HFFc6 (cell line): Measurements from ENCODE around the gene RNASE13. TPM values are rescaled to one million over a fixed set of nuclear protein-coding genes. Genes with fewer than 3 reads are reported as not detected.
"Not testable (repeated sequence)": the region's sequence is repeated elsewhere in the genome, so short reads cannot be mapped to it uniquely, and the experiment has no call there.

Experiments
- DNase-seq: peaks from one replicate; pipeline ENCODE4 v3.0.0-alpha.2; 2018
- H3K27ac Mint-ChIP-seq: 2 replicates; pipeline ENCODE4 v1.8.0; 2020; ENCODE audit warnings: mild to moderate bottlenecking, mixed read lengths
- H3K27me3 Mint-ChIP-seq: 2 replicates; pipeline ENCODE4 v1.8.0; 2021; ENCODE audit warnings: mild to moderate bottlenecking, moderate library complexity, mixed read lengths; ENCODE audit not compliant: insufficient read depth
- H3K36me3 Mint-ChIP-seq: 2 replicates; pipeline ENCODE4 v1.8.0; 2021; ENCODE audit warnings: low read depth, mixed read lengths
- H3K4me1 Mint-ChIP-seq: 2 replicates; pipeline ENCODE4 v1.8.0; 2020; ENCODE audit warnings: low read depth, mixed read lengths
- H3K4me3 Mint-ChIP-seq: 2 replicates; pipeline ENCODE4 v1.8.0; 2020; ENCODE audit warnings: mild to moderate bottlenecking, moderate library complexity, mixed read lengths
- H3K9me3 Mint-ChIP-seq: 2 replicates; pipeline ENCODE4 v1.8.0; 2020; ENCODE audit warnings: mild to moderate bottlenecking, mixed read lengths
- total RNA-seq, 6 experiments: library from RNA; stranded (reverse); fragmentation: NEBNext Ultra II Directional; extraction: Animal tissue kit (Norgen Biotek cat#: 25700); gene quantifications; 2 replicates in 1 of 6; 3 replicates in 5 of 6; pipeline ENCODE4 v1.2.3, GENCODE V29; 2021
- TF ChIP-seq, protein P1 (sequence below): fragments of 200-600 bp; sonication (generic); IDR thresholded peaks from 2 replicates; pipeline ENCODE4 v1.5.0; 2021; ENCODE audit warnings: antibody characterized with exemption, mild to moderate bottlenecking

RNASE13 gene
- total RNA-seq, 6 experiments from 2014 or later, result not detected

- H3K27ac Mint-ChIP-seq, result no peak overlapping the region
- peaks cover 23% of the 10 kb centered on the region for H3K27me3 Mint-ChIP-seq
- H3K4me3 Mint-ChIP-seq, result no peak overlapping the region
- no peaks in the 10 kb centered on the region for H3K36me3 Mint-ChIP-seq
- TF ChIP-seq, protein P1, sequence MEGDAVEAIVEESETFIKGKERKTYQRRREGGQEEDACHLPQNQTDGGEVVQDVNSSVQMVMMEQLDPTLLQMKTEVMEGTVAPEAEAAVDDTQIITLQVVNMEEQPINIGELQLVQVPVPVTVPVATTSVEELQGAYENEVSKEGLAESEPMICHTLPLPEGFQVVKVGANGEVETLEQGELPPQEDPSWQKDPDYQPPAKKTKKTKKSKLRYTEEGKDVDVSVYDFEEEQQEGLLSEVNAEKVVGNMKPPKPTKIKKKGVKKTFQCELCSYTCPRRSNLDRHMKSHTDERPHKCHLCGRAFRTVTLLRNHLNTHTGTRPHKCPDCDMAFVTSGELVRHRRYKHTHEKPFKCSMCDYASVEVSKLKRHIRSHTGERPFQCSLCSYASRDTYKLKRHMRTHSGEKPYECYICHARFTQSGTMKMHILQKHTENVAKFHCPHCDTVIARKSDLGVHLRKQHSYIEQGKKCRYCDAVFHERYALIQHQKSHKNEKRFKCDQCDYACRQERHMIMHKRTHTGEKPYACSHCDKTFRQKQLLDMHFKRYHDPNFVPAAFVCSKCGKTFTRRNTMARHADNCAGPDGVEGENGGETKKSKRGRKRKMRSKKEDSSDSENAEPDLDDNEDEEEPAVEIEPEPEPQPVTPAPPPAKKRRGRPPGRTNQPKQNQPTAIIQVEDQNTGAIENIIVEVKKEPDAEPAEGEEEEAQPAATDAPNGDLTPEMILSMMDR, result no peak
- H3K4me1 Mint-ChIP-seq, result peaks cover 62% of the 10 kb centered on the region
- DNase-seq, result no peak
- H3K9me3 Mint-ChIP-seq, result no peaks in the 10 kb centered on the region
Observed at GRCh38 chr14:21042918-21043317, 8.3 kb upstream of the RNASE13 start.

GRCh38 chr14:21041676-21042433 lies 7.2 kb upstream of the RNASE13 start, which contains the start of gene RNASE7:
RNASE7 (plus strand) TSS chr14:21042362; CDS start chr14:21042993, 631 bp downstream.
- Mint-ChIP-seq H3K4me3 (no peak within 1 kb of the TSS), H3K27ac (no peak within 1 kb of the TSS), H3K36me3 (no peaks in the 10 kb centered on the region), H3K9me3 (no peaks in the 10 kb centered on the region), H3K27me3 (peaks cover 23% of the 10 kb centered on the region), H3K4me1 (peaks cover 54% of the 10 kb centered on the region)
- DNase-seq, result peak; percentile 54
- TF ChIP-seq, protein P1, result no peak

GRCh38 chr14:21040941-21041340 lies 6.3 kb upstream of the RNASE13 start:
- not testable (repeated sequence) for H3K27ac Mint-ChIP-seq, DNase-seq, H3K36me3 Mint-ChIP-seq, H3K9me3 Mint-ChIP-seq, H3K4me3 Mint-ChIP-seq
- peaks cover 30% of the 10 kb centered on the region for H3K27me3 Mint-ChIP-seq
- peaks cover 54% of the 10 kb centered on the region for H3K4me1 Mint-ChIP-seq

DNA sequence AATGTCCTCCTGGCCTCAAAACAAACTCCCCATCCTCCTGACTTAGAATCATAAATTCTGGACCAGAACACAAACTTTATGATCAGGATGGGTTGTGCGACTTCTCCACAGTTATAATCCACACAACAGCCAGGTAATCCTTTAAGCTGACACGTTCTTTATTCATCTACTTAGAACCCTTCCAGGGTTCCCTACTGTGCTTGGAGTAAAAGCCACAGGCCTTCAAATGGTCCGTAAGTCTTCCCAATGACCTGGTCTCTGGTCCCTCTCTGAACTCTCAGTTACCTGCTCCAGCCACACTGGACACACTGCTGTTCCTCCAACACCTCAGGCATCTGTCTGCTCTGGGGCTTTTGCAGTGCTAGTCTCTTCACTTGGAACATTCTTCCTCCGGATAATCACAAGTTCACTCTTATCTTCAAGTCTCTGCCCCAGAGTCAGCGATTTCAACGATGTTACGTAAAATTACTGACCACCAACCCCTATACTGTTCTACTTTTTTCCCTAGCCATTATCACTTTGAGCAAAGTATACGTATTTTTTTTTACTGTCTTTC lies 5.8 kb upstream of the RNASE13 start:
- H3K4me3 Mint-ChIP-seq, result no peak overlapping the region
- H3K4me1 Mint-ChIP-seq, result peaks cover 54% of the 10 kb centered on the region
- H3K9me3 Mint-ChIP-seq, result no peaks in the 10 kb centered on the region
- TF ChIP-seq, protein P1, result no peak; the same call in 1 of the 2 replicates
- no peak for DNase-seq
- H3K27me3 Mint-ChIP-seq, result peaks cover 35% of the 10 kb centered on the region
- no peaks in the 10 kb centered on the region for H3K36me3 Mint-ChIP-seq
- H3K27ac Mint-ChIP-seq, result no peak overlapping the region

DNA sequence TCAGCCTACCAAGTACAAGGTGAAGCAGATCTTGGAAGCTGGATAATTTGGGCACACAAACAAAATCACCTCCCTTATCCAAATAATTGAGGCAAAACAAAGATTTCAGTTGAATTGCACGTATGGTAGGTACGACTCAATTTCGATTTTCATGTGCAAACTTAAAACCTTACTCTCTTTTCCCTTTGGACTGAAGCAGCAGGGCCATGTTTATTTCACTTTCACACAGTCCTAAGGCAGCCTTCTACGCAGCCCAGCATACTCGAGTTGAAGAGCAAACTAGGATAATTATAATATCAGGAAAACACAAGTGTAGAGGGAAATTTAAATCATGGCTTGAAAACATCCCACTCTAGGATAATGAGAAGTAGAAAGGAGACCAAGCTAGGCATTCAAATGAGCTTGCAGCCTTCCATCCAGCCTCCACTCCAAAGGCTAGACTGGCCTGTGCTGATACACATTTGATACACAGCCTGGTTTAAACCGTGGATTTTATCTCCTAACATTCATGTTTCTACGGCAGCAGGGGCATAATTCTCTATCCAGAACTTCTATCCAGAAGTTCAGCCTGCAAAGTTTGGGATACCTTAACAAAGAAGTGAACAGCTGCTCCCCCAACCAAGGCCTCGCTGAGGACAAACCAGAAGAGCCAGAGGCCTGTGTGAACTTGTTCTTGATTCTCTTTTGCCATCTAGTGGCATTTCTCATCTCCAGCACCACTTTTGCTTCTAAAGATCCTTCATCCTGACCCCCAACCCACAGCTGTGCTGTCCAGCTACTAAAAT lies 5.2 kb upstream of the RNASE13 start:
- Mint-ChIP-seq H3K27ac (no peak overlapping the region), H3K27me3 (peaks cover 38% of the 10 kb centered on the region), H3K4me1 (peaks cover 54% of the 10 kb centered on the region), H3K4me3 (no peak overlapping the region), H3K9me3 (no peaks in the 10 kb centered on the region), H3K36me3 (no peaks in the 10 kb centered on the region)
- TF ChIP-seq, protein P1, result peak; percentile 69
- peak; percentile 63 for DNase-seq
